GM21576 (cell line): ENCODE measurements around the gene HTT-AS.

Experiments
- ATAC-seq: cut with Tn5 transposase; IDR thresholded peaks from one replicate; pipeline ENCODE4 v1.9.1; 2021; ENCODE audit warnings: mild to moderate bottlenecking, moderate library complexity; ENCODE audit not compliant: unreplicated experiment

The HTT-AS gene

DNA sequence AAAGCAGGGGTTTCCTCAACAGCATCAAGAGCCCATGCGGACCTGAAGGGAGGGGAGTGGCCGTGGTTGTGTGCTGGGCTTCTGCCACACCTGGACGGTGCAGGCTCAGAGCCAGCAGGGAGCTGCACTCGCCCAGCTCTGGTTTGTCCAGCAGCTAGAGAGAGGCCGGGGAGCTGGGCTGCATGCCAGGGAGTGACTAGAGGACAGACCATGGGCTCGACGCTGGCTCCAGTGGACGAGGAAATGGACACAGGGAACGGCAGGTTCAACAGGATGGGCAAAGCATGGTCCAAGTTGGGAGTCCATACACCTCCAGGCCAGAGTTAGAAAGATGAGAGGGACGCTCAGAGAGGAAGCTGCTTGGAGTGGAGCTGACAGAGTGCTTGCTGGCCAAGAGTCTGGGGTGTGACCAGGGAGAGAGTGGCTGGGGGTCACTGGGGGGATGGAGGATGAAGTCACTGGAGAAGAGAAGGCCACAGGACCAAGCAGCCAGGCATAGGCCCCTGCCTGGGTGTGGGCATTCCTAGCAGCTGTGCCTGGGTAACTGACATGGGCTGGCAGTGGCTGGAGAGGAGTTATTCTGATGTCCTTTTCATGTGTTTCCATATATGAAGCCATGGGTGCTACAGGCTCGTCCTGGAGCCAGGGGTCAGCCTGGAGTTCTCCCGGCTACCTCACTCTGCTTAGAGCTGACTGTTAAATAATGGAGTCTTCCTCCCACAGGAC, 42.8 kb downstream of the HTT-AS start:
- ATAC-seq, result no peak

DNA sequence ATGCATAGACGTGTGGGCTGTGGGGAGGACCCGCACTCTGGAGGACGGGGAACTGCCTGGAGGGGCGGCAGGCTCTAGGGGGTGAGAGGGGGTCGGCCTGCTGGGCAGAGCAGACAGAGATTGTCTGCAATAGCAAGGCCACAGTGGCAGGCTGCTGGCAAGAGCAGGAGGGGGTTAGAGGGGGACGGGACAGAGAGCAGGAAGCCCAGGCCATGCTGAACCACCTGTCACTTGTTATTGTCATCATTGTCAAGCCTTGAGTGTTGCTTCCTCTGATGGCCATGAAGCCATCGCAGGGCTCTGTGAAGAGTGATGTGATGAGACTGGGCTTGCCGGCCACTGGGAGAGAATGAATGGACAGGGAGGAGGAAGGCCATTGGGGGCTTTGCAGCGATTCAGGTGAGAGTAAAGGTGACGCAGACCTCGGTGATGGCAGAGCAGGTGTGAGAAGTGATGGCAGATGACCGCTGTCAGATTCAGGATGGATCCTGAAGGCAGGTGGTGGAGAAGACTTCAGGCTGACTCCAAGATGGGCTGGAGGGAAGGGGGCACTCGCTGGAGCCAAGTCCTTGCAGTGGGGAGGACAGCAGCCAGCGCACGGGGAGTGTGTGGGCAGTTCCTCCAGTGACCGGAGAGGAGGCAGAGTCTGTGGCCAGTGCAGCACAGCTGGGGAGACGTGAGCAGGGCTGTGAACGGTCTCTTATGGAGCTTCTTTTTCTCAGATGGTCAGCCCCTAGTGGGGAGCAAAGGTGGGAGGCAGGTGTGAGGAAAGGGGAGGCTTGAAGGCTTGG, 43.6 kb downstream of the HTT-AS start:
- no peak for ATAC-seq

DNA sequence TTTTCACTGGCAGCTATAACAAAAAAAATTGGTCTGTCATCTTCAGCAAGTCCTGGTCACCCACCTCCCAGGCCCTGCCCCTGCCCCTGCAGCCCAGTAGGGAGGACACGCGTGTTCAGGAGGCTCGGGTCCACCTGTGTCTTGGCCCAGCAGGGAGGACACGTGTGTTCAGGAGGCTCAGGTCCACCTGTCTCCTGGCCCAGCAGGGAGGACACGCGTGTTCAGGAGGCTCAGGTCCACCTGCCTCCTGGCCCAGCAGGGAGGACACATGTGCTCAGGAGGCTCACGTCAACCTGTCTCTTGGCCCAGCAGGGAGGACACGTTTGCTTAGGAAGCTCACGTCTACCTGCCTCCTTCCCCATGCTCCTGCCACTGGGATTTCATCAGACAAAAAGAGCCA, 44.9 kb downstream of the HTT-AS start:
- no peak for ATAC-seq

DNA sequence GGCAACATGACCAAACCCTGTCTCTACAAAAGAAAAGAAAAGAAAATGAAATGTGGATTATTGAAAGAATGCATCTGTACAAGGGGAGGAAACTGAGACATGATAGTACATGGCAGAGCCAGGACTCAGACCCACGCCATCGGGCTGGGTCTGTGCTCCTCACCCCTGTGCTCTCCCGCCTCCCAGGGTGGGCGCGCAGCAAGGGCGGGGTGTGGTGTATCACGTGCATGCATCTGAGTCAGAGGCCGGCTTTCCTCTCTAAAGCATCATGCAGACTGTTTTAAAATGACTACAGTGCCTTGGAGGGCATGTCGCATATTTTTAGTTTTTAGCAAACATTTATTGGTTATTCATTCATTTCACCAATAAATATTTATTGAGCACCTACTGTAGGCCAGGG, 47.8 kb downstream of the HTT-AS start:
- ATAC-seq, result no peak

DNA sequence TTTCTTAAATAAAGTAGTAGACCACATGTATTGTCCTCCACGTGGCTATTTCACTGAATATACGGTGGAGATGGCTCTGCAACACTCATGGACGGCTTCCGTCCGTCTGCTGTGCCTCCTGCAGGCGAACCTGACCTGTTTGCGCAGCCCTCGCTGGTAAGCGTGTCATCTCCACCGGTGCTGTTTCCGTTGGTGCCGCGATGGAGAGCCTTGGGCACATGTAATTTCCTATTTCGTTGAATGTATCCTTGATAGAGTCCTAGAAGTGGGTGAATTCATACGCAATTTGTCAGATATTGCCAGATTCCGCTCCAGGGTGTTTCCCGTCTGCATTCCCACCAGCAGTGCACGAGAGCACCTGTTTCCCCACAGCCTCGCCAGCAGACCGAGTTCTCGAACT, 48.5 kb downstream of the HTT-AS start:
- ATAC-seq, result no peak

DNA sequence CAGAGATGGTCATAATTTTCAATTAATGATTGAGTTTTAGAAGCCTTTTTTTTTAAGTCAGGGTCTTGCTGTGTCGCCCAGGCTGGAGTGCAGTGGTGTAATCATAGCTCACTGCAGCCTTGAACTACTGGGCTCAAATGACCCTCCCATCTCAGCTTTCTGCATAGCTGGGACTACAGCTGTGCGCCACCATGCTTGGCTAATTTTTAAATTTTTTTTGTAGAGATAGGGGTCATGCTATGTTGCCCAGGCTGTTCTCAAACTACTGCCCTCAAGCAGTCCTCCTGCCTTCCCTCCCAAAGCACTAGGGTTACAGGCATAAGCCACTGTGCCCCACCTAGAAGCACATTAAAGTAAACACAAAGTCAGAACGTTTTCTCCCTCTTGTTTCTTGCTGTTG, 51.7 kb downstream of the HTT-AS start:
- no peak for ATAC-seq

DNA sequence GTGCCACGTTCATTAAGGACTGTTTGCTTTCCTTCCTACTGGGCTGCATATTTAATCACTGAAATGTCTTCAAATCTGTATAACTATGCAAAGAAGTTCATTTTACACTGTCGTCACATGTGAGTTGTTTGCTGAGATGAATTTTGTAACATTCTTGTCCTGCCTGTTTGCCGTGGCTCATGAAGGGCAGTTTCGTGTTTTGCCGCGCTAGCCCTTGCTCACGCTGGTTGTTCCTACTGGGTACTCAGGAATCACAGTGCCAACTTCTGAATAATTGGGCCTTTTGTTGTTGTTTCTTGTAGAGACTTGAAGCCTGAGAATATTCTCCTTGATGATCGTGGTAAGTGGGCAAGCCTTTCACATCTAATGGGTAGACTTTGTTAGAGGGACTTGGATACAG, 52.2 kb downstream of the HTT-AS start:
- no peak for ATAC-seq

DNA sequence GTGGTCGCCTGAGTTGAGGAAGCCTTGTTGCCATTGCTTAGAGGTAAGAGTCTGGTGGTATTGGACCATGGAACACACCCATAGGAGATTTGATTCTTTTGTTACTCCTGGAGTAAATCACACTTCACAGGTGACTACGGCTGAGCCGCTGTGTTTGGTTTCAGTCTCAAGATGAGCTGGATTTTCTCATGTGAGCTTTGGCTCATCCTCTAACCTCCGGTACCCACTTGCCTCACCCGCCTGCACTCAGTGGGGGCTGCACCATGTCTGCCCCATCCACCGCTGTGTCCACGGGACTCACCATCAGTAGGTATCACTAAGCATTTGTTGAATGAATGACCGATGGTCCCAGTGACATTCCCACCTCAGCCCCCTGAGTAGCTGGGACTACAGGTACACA, 52.7 kb downstream of the HTT-AS start:
- ATAC-seq, result no peak

DNA sequence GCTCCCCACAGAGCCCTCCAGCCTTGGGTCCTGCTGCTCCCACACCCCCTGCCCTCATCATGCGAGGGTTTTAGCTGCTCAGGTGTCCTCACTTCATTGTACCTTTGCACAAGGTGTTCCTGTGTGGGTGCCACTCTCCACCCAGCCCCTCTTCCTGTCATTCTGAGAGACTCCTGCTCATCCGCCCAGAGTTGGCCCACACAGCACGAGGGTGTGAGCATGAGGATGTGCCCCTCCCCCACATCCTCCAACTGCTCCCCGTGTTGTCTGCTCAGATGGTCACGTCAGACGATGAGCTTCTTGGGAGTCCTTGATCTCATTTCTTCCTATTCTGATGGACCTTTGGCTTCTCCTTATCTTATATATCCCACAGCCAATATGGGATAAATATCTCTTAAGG, 53.2 kb downstream of the HTT-AS start:
- no peak for ATAC-seq

DNA sequence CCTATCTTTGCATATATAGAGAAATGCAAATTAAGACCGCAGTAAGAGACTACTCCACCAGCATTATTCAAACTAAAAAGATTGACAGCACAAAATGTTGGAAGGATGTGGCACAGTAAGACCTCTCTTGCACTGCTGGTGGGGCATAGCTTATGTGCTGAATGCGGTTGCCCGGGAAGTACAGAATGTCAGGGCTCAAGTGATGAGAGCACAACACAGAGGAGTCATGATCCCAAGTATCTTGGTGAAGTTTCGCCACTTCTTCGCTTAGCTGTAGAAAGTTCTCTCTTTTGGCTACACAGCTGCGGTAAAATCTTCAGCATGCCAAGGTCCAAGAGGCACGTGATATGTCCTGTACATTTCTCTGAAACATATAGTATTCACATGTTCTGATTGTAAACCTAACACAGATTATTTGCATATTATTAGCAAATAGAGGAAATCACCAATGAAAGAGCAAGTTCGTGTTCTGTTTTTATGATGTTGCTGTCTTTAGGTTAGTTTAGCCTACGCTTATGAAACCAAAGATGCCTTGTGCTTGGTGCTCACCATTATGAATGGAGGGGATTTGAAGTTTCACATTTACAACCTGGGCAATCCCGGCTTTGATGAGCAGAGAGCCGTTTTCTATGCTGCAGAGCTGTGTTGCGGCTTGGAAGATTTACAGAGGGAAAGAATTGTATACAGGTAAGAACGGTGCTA, 55.0 kb downstream of the HTT-AS start:
- ATAC-seq, result no peak

DNA sequence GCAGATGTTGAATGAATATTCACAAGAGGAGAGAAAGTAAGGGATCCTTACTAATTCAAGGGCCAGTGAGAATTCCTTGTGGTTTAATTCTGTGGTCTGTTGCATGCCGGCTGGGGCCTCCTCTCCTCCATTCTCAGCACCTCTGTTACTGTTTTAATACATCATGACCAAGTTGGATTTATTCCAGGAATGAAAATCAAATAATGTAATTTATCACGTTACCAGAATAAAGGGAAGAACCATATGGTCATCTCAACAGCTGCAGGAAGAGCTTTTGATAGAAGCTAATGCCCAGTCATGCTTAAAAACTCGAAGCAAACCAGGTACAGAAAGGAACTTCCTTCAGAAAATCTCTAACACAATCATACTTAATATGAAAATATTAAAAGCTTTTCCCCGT, 56.8 kb downstream of the HTT-AS start:
- no peak for ATAC-seq

DNA sequence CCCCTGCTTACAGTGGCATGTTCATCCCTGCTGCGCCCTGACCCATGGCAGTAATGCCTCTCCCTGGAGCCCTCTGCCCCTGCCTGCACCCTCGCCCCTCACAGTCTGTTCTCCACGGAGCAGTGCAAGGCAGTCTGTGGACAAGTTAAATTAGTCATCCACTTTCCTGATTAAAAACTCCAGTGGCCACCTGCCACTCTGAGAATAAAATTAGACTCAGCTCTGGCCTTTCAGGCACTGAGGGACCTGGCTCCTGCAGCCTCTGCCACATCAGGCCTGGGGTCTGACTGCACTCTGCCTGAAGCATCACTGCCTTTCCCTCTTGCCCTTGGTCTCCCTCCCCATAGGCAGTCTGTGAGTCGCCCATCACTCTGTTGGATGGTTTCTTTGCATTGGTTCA, 57.4 kb downstream of the HTT-AS start:
- ATAC-seq, result no peak

DNA sequence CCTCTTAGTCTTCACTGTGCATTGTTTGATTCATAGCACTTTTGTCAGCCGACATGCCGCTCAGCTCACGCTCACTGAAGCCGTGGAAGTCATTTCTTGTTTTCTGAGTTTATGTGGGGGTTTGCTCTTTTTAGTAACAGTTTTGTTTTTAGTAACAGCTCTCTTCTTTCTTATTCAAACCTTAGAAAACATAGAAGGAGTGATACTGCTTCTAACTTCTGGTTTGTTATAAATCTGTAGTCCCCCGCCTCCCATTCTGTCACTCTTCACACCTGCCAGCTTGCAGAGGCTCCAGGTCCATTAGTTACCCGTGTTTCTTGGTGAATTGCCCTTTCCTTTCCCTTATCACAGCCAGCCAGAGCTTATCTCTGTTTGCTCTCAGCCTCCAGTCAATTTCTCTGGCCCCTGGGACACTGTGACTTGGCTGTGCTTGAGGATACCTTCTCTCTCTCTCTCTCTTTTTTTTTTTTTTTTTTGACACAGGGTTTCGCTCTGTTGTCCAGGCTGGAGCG, 60.4 kb downstream of the HTT-AS start:
- ATAC-seq, result peak; percentile 74
